K562 (cell line): ENCODE data around the gene GAS1. TPM values are rescaled to one million over a fixed set of nuclear protein-coding genes. Genes with fewer than 3 reads are reported as not detected.

ENCODE experiments used
- ATAC-seq: fragments of 200-7000 bp; cut with Tn5 transposase; 3 replicates; pipeline ENCODE4 v1.9.1; 2020; ENCODE audit warnings: moderate library complexity
- BruUV-seq: library from RNA; stranded (reverse); fragments of 400-500 nt; replicated peaks from 2 replicates; lab custom pipeline; 2021; lab: Mats Ljungman, UMichigan
- CTCF ChIA-PET: fragments of 300-600 bp; formaldehyde crosslinking; extraction: SDS; loops from one replicate; lab custom pipeline; 2021; ENCODE audit warnings: low intra/inter-chr PET ratio; lab: Yijun Ruan, JAX
- POLR2A ChIA-PET: fragments of 300-600, 350-650 bp; sonication (Branson Sonifier 250); formaldehyde crosslinking; extraction: SDS; loops from one replicate; lab custom pipeline; 2021; ENCODE audit warnings: antibody characterized with exemption, inconsistent platforms; lab: Yijun Ruan, JAX
- DNase-seq, 4 experiments: peaks; one replicate each; pipeline versions ENCODE4 v3.0.0 to v3.0.0-alpha.2; 2011 to 2018; ENCODE audit warnings: low spot score in 3 of 4, mixed read lengths in 3 of 4; ENCODE audit errors: extremely low read depth in 1 of 4
- FAIRE-seq: peaks from 2 replicates; lab custom pipeline; 2011; peaks lifted over from hg19 to GRCh38; lab: Jason Lieb, UNC
- H2AFZ ChIP-seq: 2 replicates; pipeline ENCODE4 v1.6.0; 2011; ENCODE audit warnings: low read depth, low read length, control low read depth, inconsistent platforms
- H3K27ac ChIP-seq: fragments of 200-600 bp; 3 replicates; pipeline ENCODE4 v1.8.0; 2011; ENCODE audit warnings: low read depth, mild to moderate bottlenecking, control low read depth, inconsistent platforms, low read length, moderate library complexity, mixed read lengths; ENCODE audit errors: extremely low read depth
- H3K27me3 ChIP-seq, 2 experiments: fragments of 300-600 bp in 1 of 2; 2 replicates in 1 of 2; 3 replicates in 1 of 2; pipeline versions ENCODE4 v1.6.0 to v1.8.0; 2011; ENCODE audit warnings: inconsistent platforms in 2 of 2, low read length in 2 of 2, mild to moderate bottlenecking in 1 of 2, mixed read lengths in 1 of 2, moderate library complexity in 1 of 2; ENCODE audit not compliant: control insufficient read depth in 2 of 2, insufficient read depth in 2 of 2
- H3K36me3 ChIP-seq: fragments of 300-600 bp; 3 replicates; pipeline ENCODE4 v1.8.0; 2011; ENCODE audit warnings: mild to moderate bottlenecking, low read length, inconsistent platforms; ENCODE audit not compliant: control insufficient read depth, insufficient read depth
- H3K4me1 ChIP-seq, 2 experiments: fragments of 200-600 bp in 1 of 2; replicated peaks in 1 of 2; 2 replicates in 1 of 2; 3 replicates in 1 of 2; pipeline versions ENCODE4 v1.5.1 to v1.8.0; 2011; ENCODE audit warnings: inconsistent platforms in 2 of 2, low read length in 2 of 2, mild to moderate bottlenecking in 1 of 2, mixed read lengths in 1 of 2, moderate library complexity in 1 of 2; ENCODE audit not compliant: control insufficient read depth in 2 of 2, insufficient read depth in 2 of 2
- H3K4me2 ChIP-seq: 2 replicates; pipeline ENCODE4 v1.6.1; 2011; ENCODE audit warnings: low read length, control low read depth, inconsistent platforms, mixed read lengths; ENCODE audit not compliant: insufficient read depth
- H3K4me3 ChIP-seq: fragments of 200-600 bp; sonication (generic), shearing (Covaris generic); 2 replicates; pipeline ENCODE4 v1.5.1; 2016; ENCODE audit warnings: control low read depth, inconsistent platforms
- H3K79me2 ChIP-seq: fragments of 200-600 bp; 3 replicates; pipeline ENCODE4 v1.8.0; 2011; ENCODE audit warnings: low read length, inconsistent platforms; ENCODE audit not compliant: control insufficient read depth, insufficient read depth
- H3K9ac ChIP-seq, 2 experiments: 2 replicates each; pipeline versions ENCODE4 v1.6.0 to v1.6.1; 2011; ENCODE audit warnings: low read depth in 2 of 2, low read length in 2 of 2, control low read depth in 1 of 2, inconsistent platforms in 1 of 2, mild to moderate bottlenecking in 1 of 2, mixed read lengths in 1 of 2; ENCODE audit not compliant: insufficient read depth in 1 of 2
- H3K9me1 ChIP-seq: one replicate; pipeline ENCODE4 v1.6.0; 2011; ENCODE audit warnings: inconsistent platforms, mild to moderate bottlenecking, low read length, moderate library complexity; ENCODE audit not compliant: control insufficient read depth, insufficient read depth
- H3K9me3 ChIP-seq: replicated peaks from 2 replicates; pipeline ENCODE4 v1.5.1; 2011; ENCODE audit warnings: low read depth, low read length, inconsistent platforms; ENCODE audit not compliant: control insufficient read depth, insufficient read depth
- H4K20me1 ChIP-seq: replicated peaks from 2 replicates; pipeline ENCODE4 v1.6.1; 2011; ENCODE audit warnings: low read length, inconsistent platforms, mixed read lengths; ENCODE audit not compliant: control insufficient read depth, insufficient read depth
- NBN ChIP-seq: fragments of 450-650 bp; IDR thresholded peaks from 2 replicates; pipeline ENCODE4 v1.6.1; 2016; ENCODE audit warnings: low read depth, mild to moderate bottlenecking
- RBM25 ChIP-seq: fragments of 200-400 bp; formaldehyde crosslinking; IDR thresholded peaks from 2 replicates; pipeline ENCODE4 v1.6.1; 2018; ENCODE audit warnings: low read length, low read depth, moderate library complexity; ENCODE audit not compliant: severe bottlenecking
- REST ChIP-seq, 2 experiments: fragments of 450-650 bp; formaldehyde crosslinking in 1 of 2; IDR thresholded peaks; 2 replicates each; pipeline versions ENCODE4 v1.4.0 to v1.6.1; 2014 to 2020; ENCODE audit warnings: mild to moderate bottlenecking in 2 of 2, borderline replicate concordance in 1 of 2, low read depth in 1 of 2
- USF1 ChIP-seq: sonication (generic); formaldehyde crosslinking; IDR thresholded peaks from 2 replicates; pipeline ENCODE4 v1.9.0; 2022; ENCODE audit warnings: mild to moderate bottlenecking, missing genetic modification reagents
- WGBS: fragments of 100-300 bp; shearing (Covaris generic); methylation state at CpG from one replicate; pipeline ENCODE4 v1.1.6; 2016; ENCODE audit warnings: low coverage, mixed read lengths; ENCODE audit not compliant: insufficient coverage; ENCODE audit errors: missing lambda C conversion rate; 5-methylcytosine and 5-hydroxymethylcytosine counted together
- in situ Hi-C: fragments of 300-500 bp; cut with MboI; formaldehyde crosslinking; loops from 4 replicates; pipeline ENCODE4 v1.15.0; 2018; ENCODE audit warnings: inconsistent platforms, mixed read lengths
- intact Hi-C: fragments of 100-400 bp; cut with micrococcal nuclease; formaldehyde crosslinking; loops from 2 replicates; pipeline ENCODE4 v1.14.2; 2022
- polyA plus RNA-seq, 8 experiments: library from polyadenylated mRNA; depleted of rRNA in 4 of 8; stranded (reverse) in 5 of 8; unstranded in 3 of 8; fragments of >200 nt; fragmentation: Nextera tagmentation in 2 of 8; fragmentation: Illumina TruSeq in 1 of 8; extraction: Ambion mirVana in 2 of 8; extraction: Trizol in 1 of 8; gene quantifications; 2 replicates each; pipeline versions ENCODE4 v1.2.1 to v1.2.3, GENCODE V29; 2011 to 2014; ENCODE audit warnings: inconsistent platforms in 1 of 8, missing spikeins in 1 of 8
- total RNA-seq, 7 experiments: library from RNA; depleted of rRNA in 6 of 7; stranded (reverse); fragments of >200 nt in 6 of 7; fragmentation: Illumina TruSeq in 2 of 7; extraction: Trizol in 2 of 7; gene quantifications; 2 replicates each; pipeline versions ENCODE4 v1.2.1 to v1.2.3, GENCODE V29; 2011 to 2021; ENCODE audit warnings: low replicate concordance in 1 of 7
- TF ChIP-seq, protein P1 (sequence below): IDR thresholded peaks from 2 replicates; pipeline ENCODE4 v1.6.1; 2014; ENCODE audit warnings: antibody characterized with exemption
- TF ChIP-seq, protein P2 (sequence below): sonication (generic); formaldehyde crosslinking; IDR thresholded peaks from 2 replicates; pipeline ENCODE4 v1.8.1; 2023; ENCODE audit warnings: mild to moderate bottlenecking, missing genetic modification reagents

Gene GAS1
- total and polyA plus RNA-seq, 9 of the 15 experiments (the other 6 are each of a cell fraction or from before 2014, with no cell fraction given) = 0.07 to 0.09 TPM; not detected in 7

GRCh38 chr9:86921151-86921923, 26.0 kb downstream of the GAS1 start:
- CTCF ChIA-PET = no interaction called here
- FAIRE-seq = no peak
- TF ChIP-seq RBM25 (no peak), USF1 (CRISPR knock-in tag) (no peak), REST (IDR thresholded peaks at IDR 0.05; ENCODE audit: borderline replicate concordance) (no peak), REST (CRISPR knock-in tag; IDR thresholded peaks at IDR 0.05; ENCODE audit: low read depth) (no peak), NBN (no peak)
- TF ChIP-seq, protein P1, sequence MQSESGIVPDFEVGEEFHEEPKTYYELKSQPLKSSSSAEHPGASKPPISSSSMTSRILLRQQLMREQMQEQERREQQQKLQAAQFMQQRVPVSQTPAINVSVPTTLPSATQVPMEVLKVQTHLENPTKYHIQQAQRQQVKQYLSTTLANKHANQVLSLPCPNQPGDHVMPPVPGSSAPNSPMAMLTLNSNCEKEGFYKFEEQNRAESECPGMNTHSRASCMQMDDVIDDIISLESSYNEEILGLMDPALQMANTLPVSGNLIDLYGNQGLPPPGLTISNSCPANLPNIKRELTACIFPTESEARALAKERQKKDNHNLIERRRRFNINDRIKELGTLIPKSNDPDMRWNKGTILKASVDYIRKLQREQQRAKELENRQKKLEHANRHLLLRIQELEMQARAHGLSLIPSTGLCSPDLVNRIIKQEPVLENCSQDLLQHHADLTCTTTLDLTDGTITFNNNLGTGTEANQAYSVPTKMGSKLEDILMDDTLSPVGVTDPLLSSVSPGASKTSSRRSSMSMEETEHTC = no peak
- TF ChIP-seq, protein P2, sequence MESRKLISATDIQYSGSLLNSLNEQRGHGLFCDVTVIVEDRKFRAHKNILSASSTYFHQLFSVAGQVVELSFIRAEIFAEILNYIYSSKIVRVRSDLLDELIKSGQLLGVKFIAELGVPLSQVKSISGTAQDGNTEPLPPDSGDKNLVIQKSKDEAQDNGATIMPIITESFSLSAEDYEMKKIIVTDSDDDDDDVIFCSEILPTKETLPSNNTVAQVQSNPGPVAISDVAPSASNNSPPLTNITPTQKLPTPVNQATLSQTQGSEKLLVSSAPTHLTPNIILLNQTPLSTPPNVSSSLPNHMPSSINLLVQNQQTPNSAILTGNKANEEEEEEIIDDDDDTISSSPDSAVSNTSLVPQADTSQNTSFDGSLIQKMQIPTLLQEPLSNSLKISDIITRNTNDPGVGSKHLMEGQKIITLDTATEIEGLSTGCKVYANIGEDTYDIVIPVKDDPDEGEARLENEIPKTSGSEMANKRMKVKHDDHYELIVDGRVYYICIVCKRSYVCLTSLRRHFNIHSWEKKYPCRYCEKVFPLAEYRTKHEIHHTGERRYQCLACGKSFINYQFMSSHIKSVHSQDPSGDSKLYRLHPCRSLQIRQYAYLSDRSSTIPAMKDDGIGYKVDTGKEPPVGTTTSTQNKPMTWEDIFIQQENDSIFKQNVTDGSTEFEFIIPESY (CRISPR knock-in tag) = no peak

More at GRCh38 chr9:86921151-86921923, 26.0 kb downstream of the GAS1 start:
- Histone ChIP-seq H3K9me3 (no peaks in the 10 kb centered on the region), H2AFZ (no peak overlapping the region), H3K9ac (no peak overlapping the region), H3K4me3 (no peak overlapping the region), H4K20me1 (no peaks in the 10 kb centered on the region), H3K4me1 (no peaks in the 10 kb centered on the region), H3K79me2 (no peaks in the 10 kb centered on the region), H3K9me1 (no peaks in the 10 kb centered on the region), H3K36me3 (no peaks in the 10 kb centered on the region), H3K27ac (no peak overlapping the region), H3K27me3 (no peaks in the 10 kb centered on the region), H3K4me2 (no peak overlapping the region)
- DNase-seq (no peak), ATAC-seq (no peak)
- WGBS = 2% methylated on average over 11 of the region's 15 CpGs
- intact Hi-C loops (no loop called here), in situ Hi-C loops (no loop called here)
- no TSS peak for BruUV-seq
- POLR2A ChIA-PET = no interaction called here
